GM23338 (cell line): ENCODE measurements around the gene YWHAH. TPM values are rescaled to one million over a fixed set of nuclear protein-coding genes. Genes with fewer than 3 reads are reported as not detected.

Experiments
- ATAC-seq: fragments of 200-7000 bp; cut with Tn5 transposase; 3 replicates; pipeline ENCODE4 v1.9.1; 2020
- DNase-seq: peaks from one replicate; pipeline ENCODE4 v3.0.0-alpha.2; 2015; ENCODE audit warnings: low spot score
- H2AFZ ChIP-seq: fragments of 200-600 bp; sonication (generic); 2 replicates; pipeline ENCODE4 v1.8.0; 2016; ENCODE audit warnings: antibody characterized with exemption, mild to moderate bottlenecking, moderate library complexity
- H3F3A ChIP-seq: fragments of 200-600 bp; sonication (generic); replicated peaks from 2 replicates; pipeline ENCODE4 v1.8.0; 2017; ENCODE audit warnings: antibody characterized with exemption, mixed run types, low read depth
- H3K27ac ChIP-seq: fragments of 200-600 bp; sonication (generic); 2 replicates; pipeline ENCODE4 v1.6.1; 2016; ENCODE audit warnings: low read depth
- H3K27me3 ChIP-seq: fragments of 200-600 bp; sonication (generic); 2 replicates; pipeline ENCODE4 v1.8.0; 2016; ENCODE audit warnings: mild to moderate bottlenecking, mixed run types, moderate library complexity; ENCODE audit not compliant: insufficient read depth
- H3K36me3 ChIP-seq: fragments of 200-600 bp; sonication (generic); 2 replicates; pipeline ENCODE4 v1.8.0; 2016; ENCODE audit warnings: mild to moderate bottlenecking; ENCODE audit not compliant: insufficient read depth
- H3K4me1 ChIP-seq: fragments of 200-600 bp; sonication (generic); 2 replicates; pipeline ENCODE4 v1.8.0; 2016; ENCODE audit warnings: mild to moderate bottlenecking, moderate library complexity; ENCODE audit not compliant: insufficient read depth
- H3K4me2 ChIP-seq: fragments of 200-600 bp; sonication (generic); 2 replicates; pipeline ENCODE4 v1.7.1; 2017; ENCODE audit warnings: mixed run types
- H3K4me3 ChIP-seq: fragments of 200-600 bp; sonication (generic); 2 replicates; pipeline ENCODE4 v1.6.1; 2016; ENCODE audit warnings: mixed run types
- H3K79me2 ChIP-seq: fragments of 200-600 bp; sonication (generic); replicated peaks from 2 replicates; pipeline ENCODE4 v1.8.0; 2017; ENCODE audit warnings: mild to moderate bottlenecking; ENCODE audit not compliant: insufficient read depth
- H3K9me2 ChIP-seq: fragments of 200-600 bp; sonication (generic); 2 replicates; pipeline ENCODE4 v1.8.0; 2017; ENCODE audit not compliant: insufficient read depth
- H4K20me1 ChIP-seq: fragments of 200-600 bp; sonication (generic); replicated peaks from 2 replicates; pipeline ENCODE4 v1.8.0; 2017; ENCODE audit warnings: mild to moderate bottlenecking; ENCODE audit not compliant: insufficient read depth
- H3K27ac Mint-ChIP-seq: 2 replicates; pipeline ENCODE4 v1.8.0; 2020; ENCODE audit warnings: inconsistent platforms, mild to moderate bottlenecking, moderate library complexity, mixed read lengths
- H3K27me3 Mint-ChIP-seq: 3 replicates; pipeline ENCODE4 v1.8.0; 2022; ENCODE audit warnings: low read depth, mild to moderate bottlenecking, moderate library complexity, mixed read lengths, inconsistent platforms; ENCODE audit not compliant: insufficient read depth, poor library complexity
- H3K36me3 Mint-ChIP-seq: 3 replicates; pipeline ENCODE4 v1.8.0; 2021; ENCODE audit warnings: low read depth, mild to moderate bottlenecking, inconsistent platforms, moderate library complexity, mixed read lengths
- H3K4me1 Mint-ChIP-seq: 3 replicates; pipeline ENCODE4 v1.8.0; 2020; ENCODE audit warnings: mild to moderate bottlenecking, inconsistent platforms, mixed read lengths
- H3K4me3 Mint-ChIP-seq: 3 replicates; pipeline ENCODE4 v1.8.0; 2021; ENCODE audit warnings: moderate library complexity, mild to moderate bottlenecking, inconsistent platforms, mixed read lengths
- H3K9me3 Mint-ChIP-seq: 3 replicates; pipeline ENCODE4 v1.8.0; 2020; ENCODE audit warnings: moderate library complexity, mild to moderate bottlenecking, inconsistent platforms, mixed read lengths
- CREB1 ChIP-seq: fragments of 250-450 bp; sonication (Bioruptor Pico); IDR thresholded peaks from 2 replicates; pipeline ENCODE4 v1.5.0; 2020; ENCODE audit warnings: low read depth, mild to moderate bottlenecking, moderate library complexity
- EZH2 ChIP-seq: fragments of 200-600 bp; sonication (generic); IDR thresholded peaks from one replicate; pipeline ENCODE4 v1.8.0; 2017; ENCODE audit warnings: antibody characterized with exemption, mild to moderate bottlenecking, low read depth; ENCODE audit not compliant: unreplicated experiment
- EZH2phosphoT487 ChIP-seq: fragments of 200-600 bp; sonication (generic); IDR thresholded peaks from one replicate; pipeline ENCODE4 v1.8.1; 2018; ENCODE audit warnings: antibody characterized with exemption; ENCODE audit not compliant: unreplicated experiment
- JUNB ChIP-seq: IDR thresholded peaks from one replicate; pipeline ENCODE4 v1.6.1; 2016; ENCODE audit warnings: antibody characterized with exemption; ENCODE audit not compliant: unreplicated experiment
- NANOG ChIP-seq: IDR thresholded peaks from 2 replicates; pipeline ENCODE4 v1.6.1; 2016; ENCODE audit warnings: antibody characterized with exemption, borderline replicate concordance
- POLR2AphosphoS5 ChIP-seq: IDR thresholded peaks from 2 replicates; pipeline ENCODE4 v1.6.1; 2016; ENCODE audit warnings: antibody characterized with exemption, low read depth
- STAT1 ChIP-seq: IDR thresholded peaks from one replicate; pipeline ENCODE4 v1.6.1; 2016; ENCODE audit warnings: antibody characterized with exemption; ENCODE audit not compliant: unreplicated experiment
- ZNF114 ChIP-seq: fragments of 250-450 bp; sonication (Bioruptor Pico); IDR thresholded peaks from 2 replicates; pipeline ENCODE4 v1.5.0; 2020; ENCODE audit warnings: mild to moderate bottlenecking, moderate library complexity
- ZNF331 ChIP-seq: fragments of 250-450 bp; sonication (Bioruptor Pico); IDR thresholded peaks from 2 replicates; pipeline ENCODE4 v1.5.0; 2020; ENCODE audit warnings: low read depth, mild to moderate bottlenecking, moderate library complexity
- polyA plus RNA-seq: library from polyadenylated mRNA; unstranded; fragments of >200 nt; fragmentation: Nextera tagmentation; extraction: Ambion mirVana; gene quantifications from 2 replicates; pipeline ENCODE4 v1.2.1, GENCODE V29; 2016
- total RNA-seq: library from RNA; depleted of rRNA; stranded (reverse); fragments of >200 nt; shearing (Covaris generic); gene quantifications from 2 replicates; pipeline ENCODE4 v1.2.3, GENCODE V29; 2014
- TF ChIP-seq, protein P1 (sequence below): IDR thresholded peaks from one replicate; pipeline ENCODE4 v1.6.1; 2018; ENCODE audit warnings: antibody characterized with exemption; ENCODE audit not compliant: unreplicated experiment
- TF ChIP-seq, protein P2 (sequence below), 2 experiments: fragments of 200-600 bp in 1 of 2; sonication (generic) in 1 of 2; conservative IDR thresholded peaks; 2 replicates each; pipeline versions ENCODE4 v1.5.1 to v1.6.1; 2016 to 2017; ENCODE audit warnings: antibody characterized with exemption in 2 of 2, low read depth in 2 of 2, mild to moderate bottlenecking in 2 of 2, moderate library complexity in 1 of 2
- TF ChIP-seq, protein P3 (sequence below): IDR thresholded peaks from 2 replicates; pipeline ENCODE4 v1.6.1; 2016; ENCODE audit warnings: antibody characterized with exemption
- TF ChIP-seq, protein P4 (sequence below): fragments of 250-450 bp; sonication (Bioruptor Pico); IDR thresholded peaks from 2 replicates; pipeline ENCODE4 v1.5.0; 2020; ENCODE audit warnings: mild to moderate bottlenecking, moderate library complexity

The YWHAH gene
- total and polyA plus RNA-seq, 2 experiments from 2014 or later = 277 to 283 TPM

DNA sequence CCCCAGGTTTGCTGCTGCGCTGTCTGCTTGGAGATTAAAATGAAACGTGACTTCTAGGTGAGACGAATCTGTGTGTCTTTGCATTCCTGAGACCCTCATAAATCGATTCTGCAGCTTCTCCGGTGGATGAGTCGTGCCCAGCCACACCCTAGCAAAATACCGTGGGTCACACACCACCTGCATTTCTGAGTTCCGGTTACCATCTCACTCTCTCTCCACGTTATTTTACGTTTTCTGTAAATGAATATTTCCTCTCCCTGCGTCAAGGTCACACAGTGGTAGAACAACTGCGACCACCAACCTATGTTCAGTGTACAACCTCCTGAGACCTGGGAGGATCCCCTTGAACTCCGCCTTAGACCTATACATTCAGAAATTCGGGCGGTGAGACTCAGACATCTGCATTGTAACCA is 1.1 kb downstream of the YWHAH start:
- peaks cover 13% of the 10 kb centered on the region; the same call in 1 of the 2 replicates for H3F3A ChIP-seq
- H3K36me3 ChIP-seq = peaks cover 30% of the 10 kb centered on the region
- Mint-ChIP-seq H3K36me3 (peaks cover 34% of the 10 kb centered on the region), H3K4me1 (peaks cover 9% of the 10 kb centered on the region; the same call in 2 of the 3 replicates), H3K9me3 (no peaks in the 10 kb centered on the region), H3K27me3 (peaks cover 5% of the 10 kb centered on the region), H3K27ac (no peak overlapping the region), H3K4me3 (no peak overlapping the region)
- no peak for TF ChIP-seq EZH2phosphoT487
- no peak for TF ChIP-seq ZNF114 (CRISPR knock-in tag)
- TF ChIP-seq EZH2 = no peak
- TF ChIP-seq, protein P1, sequence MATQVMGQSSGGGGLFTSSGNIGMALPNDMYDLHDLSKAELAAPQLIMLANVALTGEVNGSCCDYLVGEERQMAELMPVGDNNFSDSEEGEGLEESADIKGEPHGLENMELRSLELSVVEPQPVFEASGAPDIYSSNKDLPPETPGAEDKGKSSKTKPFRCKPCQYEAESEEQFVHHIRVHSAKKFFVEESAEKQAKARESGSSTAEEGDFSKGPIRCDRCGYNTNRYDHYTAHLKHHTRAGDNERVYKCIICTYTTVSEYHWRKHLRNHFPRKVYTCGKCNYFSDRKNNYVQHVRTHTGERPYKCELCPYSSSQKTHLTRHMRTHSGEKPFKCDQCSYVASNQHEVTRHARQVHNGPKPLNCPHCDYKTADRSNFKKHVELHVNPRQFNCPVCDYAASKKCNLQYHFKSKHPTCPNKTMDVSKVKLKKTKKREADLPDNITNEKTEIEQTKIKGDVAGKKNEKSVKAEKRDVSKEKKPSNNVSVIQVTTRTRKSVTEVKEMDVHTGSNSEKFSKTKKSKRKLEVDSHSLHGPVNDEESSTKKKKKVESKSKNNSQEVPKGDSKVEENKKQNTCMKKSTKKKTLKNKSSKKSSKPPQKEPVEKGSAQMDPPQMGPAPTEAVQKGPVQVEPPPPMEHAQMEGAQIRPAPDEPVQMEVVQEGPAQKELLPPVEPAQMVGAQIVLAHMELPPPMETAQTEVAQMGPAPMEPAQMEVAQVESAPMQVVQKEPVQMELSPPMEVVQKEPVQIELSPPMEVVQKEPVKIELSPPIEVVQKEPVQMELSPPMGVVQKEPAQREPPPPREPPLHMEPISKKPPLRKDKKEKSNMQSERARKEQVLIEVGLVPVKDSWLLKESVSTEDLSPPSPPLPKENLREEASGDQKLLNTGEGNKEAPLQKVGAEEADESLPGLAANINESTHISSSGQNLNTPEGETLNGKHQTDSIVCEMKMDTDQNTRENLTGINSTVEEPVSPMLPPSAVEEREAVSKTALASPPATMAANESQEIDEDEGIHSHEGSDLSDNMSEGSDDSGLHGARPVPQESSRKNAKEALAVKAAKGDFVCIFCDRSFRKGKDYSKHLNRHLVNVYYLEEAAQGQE = no peak
- no peak for TF ChIP-seq NANOG
- no peak for TF ChIP-seq ZNF331 (CRISPR knock-in tag)
- TF ChIP-seq, protein P2, sequence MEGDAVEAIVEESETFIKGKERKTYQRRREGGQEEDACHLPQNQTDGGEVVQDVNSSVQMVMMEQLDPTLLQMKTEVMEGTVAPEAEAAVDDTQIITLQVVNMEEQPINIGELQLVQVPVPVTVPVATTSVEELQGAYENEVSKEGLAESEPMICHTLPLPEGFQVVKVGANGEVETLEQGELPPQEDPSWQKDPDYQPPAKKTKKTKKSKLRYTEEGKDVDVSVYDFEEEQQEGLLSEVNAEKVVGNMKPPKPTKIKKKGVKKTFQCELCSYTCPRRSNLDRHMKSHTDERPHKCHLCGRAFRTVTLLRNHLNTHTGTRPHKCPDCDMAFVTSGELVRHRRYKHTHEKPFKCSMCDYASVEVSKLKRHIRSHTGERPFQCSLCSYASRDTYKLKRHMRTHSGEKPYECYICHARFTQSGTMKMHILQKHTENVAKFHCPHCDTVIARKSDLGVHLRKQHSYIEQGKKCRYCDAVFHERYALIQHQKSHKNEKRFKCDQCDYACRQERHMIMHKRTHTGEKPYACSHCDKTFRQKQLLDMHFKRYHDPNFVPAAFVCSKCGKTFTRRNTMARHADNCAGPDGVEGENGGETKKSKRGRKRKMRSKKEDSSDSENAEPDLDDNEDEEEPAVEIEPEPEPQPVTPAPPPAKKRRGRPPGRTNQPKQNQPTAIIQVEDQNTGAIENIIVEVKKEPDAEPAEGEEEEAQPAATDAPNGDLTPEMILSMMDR (conservative IDR thresholded peaks at IDR 0.05; ENCODE audit: low read depth in 2 of 2) = no peak
- TF ChIP-seq, protein P3, sequence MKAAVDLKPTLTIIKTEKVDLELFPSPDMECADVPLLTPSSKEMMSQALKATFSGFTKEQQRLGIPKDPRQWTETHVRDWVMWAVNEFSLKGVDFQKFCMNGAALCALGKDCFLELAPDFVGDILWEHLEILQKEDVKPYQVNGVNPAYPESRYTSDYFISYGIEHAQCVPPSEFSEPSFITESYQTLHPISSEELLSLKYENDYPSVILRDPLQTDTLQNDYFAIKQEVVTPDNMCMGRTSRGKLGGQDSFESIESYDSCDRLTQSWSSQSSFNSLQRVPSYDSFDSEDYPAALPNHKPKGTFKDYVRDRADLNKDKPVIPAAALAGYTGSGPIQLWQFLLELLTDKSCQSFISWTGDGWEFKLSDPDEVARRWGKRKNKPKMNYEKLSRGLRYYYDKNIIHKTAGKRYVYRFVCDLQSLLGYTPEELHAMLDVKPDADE = no peak
- no peak for TF ChIP-seq CREB1 (CRISPR knock-in tag)
- TF ChIP-seq POLR2AphosphoS5 = no peak
- no peak for TF ChIP-seq JUNB
- TF ChIP-seq, protein P4, sequence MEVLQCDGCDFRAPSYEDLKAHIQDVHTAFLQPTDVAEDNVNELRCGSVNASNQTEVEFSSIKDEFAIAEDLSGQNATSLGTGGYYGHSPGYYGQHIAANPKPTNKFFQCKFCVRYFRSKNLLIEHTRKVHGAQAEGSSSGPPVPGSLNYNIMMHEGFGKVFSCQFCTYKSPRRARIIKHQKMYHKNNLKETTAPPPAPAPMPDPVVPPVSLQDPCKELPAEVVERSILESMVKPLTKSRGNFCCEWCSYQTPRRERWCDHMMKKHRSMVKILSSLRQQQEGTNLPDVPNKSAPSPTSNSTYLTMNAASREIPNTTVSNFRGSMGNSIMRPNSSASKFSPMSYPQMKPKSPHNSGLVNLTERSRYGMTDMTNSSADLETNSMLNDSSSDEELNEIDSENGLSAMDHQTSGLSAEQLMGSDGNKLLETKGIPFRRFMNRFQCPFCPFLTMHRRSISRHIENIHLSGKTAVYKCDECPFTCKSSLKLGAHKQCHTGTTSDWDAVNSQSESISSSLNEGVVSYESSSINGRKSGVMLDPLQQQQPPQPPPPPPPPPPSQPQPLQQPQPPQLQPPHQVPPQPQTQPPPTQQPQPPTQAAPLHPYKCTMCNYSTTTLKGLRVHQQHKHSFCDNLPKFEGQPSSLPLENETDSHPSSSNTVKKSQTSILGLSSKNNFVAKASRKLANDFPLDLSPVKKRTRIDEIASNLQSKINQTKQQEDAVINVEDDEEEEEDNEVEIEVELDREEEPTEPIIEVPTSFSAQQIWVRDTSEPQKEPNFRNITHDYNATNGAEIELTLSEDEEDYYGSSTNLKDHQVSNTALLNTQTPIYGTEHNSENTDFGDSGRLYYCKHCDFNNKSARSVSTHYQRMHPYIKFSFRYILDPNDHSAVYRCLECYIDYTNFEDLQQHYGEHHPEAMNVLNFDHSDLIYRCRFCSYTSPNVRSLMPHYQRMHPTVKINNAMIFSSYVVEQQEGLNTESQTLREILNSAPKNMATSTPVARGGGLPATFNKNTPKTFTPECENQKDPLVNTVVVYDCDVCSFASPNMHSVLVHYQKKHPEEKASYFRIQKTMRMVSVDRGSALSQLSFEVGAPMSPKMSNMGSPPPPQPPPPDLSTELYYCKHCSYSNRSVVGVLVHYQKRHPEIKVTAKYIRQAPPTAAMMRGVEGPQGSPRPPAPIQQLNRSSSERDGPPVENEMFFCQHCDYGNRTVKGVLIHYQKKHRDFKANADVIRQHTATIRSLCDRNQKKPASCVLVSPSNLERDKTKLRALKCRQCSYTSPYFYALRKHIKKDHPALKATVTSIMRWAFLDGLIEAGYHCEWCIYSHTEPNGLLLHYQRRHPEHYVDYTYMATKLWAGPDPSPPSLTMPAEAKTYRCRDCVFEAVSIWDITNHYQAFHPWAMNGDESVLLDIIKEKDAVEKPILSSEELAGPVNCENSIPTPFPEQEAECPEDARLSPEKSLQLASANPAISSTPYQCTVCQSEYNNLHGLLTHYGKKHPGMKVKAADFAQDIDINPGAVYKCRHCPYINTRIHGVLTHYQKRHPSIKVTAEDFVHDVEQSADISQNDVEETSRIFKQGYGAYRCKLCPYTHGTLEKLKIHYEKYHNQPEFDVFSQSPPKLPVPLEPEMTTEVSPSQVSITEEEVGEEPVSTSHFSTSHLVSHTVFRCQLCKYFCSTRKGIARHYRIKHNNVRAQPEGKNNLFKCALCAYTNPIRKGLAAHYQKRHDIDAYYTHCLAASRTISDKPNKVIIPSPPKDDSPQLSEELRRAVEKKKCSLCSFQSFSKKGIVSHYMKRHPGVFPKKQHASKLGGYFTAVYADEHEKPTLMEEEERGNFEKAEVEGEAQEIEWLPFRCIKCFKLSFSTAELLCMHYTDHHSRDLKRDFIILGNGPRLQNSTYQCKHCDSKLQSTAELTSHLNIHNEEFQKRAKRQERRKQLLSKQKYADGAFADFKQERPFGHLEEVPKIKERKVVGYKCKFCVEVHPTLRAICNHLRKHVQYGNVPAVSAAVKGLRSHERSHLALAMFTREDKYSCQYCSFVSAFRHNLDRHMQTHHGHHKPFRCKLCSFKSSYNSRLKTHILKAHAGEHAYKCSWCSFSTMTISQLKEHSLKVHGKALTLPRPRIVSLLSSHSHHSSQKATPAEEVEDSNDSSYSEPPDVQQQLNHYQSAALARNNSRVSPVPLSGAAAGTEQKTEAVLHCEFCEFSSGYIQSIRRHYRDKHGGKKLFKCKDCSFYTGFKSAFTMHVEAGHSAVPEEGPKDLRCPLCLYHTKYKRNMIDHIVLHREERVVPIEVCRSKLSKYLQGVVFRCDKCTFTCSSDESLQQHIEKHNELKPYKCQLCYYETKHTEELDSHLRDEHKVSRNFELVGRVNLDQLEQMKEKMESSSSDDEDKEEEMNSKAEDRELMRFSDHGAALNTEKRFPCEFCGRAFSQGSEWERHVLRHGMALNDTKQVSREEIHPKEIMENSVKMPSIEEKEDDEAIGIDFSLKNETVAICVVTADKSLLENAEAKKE (CRISPR knock-in tag) = no peak
- no peak for TF ChIP-seq STAT1
- no peak overlapping the region for H2AFZ ChIP-seq
- peaks cover 41% of the 10 kb centered on the region for H4K20me1 ChIP-seq
- ATAC-seq (no peak), DNase-seq (no peak)
- no peaks in the 10 kb centered on the region for H3K27me3 ChIP-seq
- peak overlapping the region; percentile 100 for H3K4me3 ChIP-seq
- peak overlapping the region; percentile 93 for H3K27ac ChIP-seq
- peaks cover 23% of the 10 kb centered on the region for H3K4me1 ChIP-seq
- peaks cover 56% of the 10 kb centered on the region for H3K79me2 ChIP-seq
- peak overlapping the region; percentile 87 for H3K4me2 ChIP-seq
- no peaks in the 10 kb centered on the region for H3K9me2 ChIP-seq
